ENCODE data around the gene RTBDN. TPM values are rescaled to one million over a fixed set of nuclear protein-coding genes. Genes with fewer than 3 reads are reported as not detected.

Gene RTBDN
- total and polyA plus RNA-seq, 2 donors from 2014 or later, result not detected

DNA sequence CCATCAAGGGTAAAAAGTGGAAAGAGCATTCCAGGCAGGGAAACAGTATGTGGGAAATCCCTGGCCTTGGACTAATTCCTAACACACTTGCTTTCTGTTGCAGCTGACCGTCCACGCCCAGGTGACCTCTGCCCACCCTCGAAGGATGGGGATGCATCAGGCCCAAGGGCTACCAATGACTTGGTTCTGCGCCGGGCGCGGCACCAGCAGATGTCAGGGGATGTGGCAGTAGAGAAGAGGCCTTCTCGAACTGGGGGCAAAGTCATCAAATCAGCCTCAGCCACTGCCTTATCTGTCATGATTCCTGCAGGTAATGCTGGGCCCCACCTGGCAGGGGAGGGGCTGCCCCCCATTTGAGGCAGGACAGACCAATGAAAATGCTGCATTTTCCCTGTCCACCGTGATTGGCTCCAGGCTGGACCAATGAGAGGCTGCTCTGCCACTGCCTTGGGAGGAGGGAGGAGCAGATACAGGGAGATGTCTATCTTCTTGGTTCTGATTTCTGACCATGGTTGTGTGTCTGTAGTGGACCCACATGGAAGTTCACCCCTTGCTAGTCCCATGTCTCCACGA, 34.2 kb upstream of the RTBDN start:
- intact Hi-C loops (cut with DNase I), result no loop called here

DNA sequence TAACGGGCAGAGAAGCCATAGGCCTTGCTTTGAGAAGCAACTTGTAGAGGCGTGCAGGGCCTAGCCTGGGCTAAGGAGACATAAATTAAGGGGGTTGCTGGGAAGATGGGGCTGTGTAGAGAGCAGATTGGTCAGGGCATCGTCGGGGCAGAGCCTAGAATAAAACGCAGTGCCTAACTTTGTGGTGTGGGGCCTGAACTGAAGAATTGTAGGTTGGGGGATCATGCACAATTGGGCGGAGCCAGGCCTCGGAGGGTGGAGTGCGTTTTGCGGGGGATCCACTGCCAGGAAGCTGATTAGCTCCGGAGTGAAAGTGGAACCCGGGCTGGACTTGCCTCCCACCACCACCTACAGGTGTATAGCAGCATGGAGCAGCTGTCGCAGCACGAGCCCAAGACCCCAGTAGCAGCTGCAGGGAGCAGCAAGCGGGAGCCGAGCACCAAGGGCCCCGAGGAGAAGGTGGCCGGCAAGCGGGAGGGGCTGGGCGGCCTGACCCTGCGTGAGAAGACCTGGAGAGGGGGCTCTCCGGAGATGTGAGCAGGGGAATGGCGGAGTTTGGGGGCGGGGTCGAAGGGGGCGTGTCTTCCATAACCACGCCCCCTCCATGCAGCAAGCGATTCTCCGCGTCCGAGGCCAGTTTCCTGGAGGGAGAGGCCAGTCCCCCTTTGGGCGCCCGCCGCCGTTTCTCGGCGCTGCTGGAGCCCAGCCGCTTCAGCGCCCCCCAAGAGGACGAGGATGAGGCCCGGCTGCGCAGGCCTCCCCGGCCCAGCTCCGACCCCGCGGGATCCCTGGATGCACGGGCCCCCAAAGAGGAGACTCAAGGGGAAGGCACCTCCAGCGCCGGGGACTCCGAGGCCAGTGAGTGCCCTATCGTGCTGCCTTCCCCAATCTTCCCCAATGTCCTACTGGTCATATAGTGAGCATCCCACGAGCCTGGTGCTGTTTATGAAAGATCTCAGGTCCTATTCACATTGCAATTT, 33.0 kb upstream of the RTBDN start:
- no peaks in the 10 kb centered on the region for H3K27me3 ChIP-seq (ENCODE audit: control insufficient read depth, insufficient read depth, low read length)
- TF ChIP-seq, protein P1, sequence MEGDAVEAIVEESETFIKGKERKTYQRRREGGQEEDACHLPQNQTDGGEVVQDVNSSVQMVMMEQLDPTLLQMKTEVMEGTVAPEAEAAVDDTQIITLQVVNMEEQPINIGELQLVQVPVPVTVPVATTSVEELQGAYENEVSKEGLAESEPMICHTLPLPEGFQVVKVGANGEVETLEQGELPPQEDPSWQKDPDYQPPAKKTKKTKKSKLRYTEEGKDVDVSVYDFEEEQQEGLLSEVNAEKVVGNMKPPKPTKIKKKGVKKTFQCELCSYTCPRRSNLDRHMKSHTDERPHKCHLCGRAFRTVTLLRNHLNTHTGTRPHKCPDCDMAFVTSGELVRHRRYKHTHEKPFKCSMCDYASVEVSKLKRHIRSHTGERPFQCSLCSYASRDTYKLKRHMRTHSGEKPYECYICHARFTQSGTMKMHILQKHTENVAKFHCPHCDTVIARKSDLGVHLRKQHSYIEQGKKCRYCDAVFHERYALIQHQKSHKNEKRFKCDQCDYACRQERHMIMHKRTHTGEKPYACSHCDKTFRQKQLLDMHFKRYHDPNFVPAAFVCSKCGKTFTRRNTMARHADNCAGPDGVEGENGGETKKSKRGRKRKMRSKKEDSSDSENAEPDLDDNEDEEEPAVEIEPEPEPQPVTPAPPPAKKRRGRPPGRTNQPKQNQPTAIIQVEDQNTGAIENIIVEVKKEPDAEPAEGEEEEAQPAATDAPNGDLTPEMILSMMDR (IDR thresholded peaks at IDR 0.05; ENCODE audit: borderline replicate concordance, extremely low read depth, insufficient read depth), result no peak
- H3K36me3 ChIP-seq (ENCODE audit: control insufficient read depth in 2 of 3, insufficient read depth in 3 of 3, low read length in 3 of 3), result no peaks in the 10 kb centered on the region
- H3K9ac ChIP-seq (ENCODE audit: low read length in 3 of 3), result no peak overlapping the region
- intact Hi-C loops (cut with DNase I), result no loop called here
- peaks cover 0 to 4% (median 0%) of the 10 kb centered on the region in 3 donors for H3K4me1 ChIP-seq (ENCODE audit: control insufficient read depth in 2 of 3, insufficient read depth in 2 of 3, low read depth in 1 of 3, low read length in 3 of 3)
- peak overlapping the region; percentile 44 to 53 (median 48) for H3K4me3 ChIP-seq (ENCODE audit: low read length in 3 of 3)
- FAIRE-seq (no peak), DNase-seq (peak; percentile 81 to 93 (median 92))
- no peak overlapping the region for H3K27ac ChIP-seq (ENCODE audit: low read depth in 2 of 2, low read length in 2 of 2)
- no peaks in the 10 kb centered on the region for H3K9me3 ChIP-seq (ENCODE audit: control insufficient read depth in 2 of 3, insufficient read depth in 1 of 3, low read length in 3 of 3)

More for the DNA sequence above, 34.2 kb upstream of the RTBDN start:
- DNase-seq, result no peak
- Histone ChIP-seq H3K4me1 (ENCODE audit: control insufficient read depth in 2 of 3, insufficient read depth in 2 of 3, low read depth in 1 of 3, low read length in 3 of 3) (peaks cover 0 to 4% (median 0%) of the 10 kb centered on the region in 3 donors), H3K4me3 (ENCODE audit: low read length in 3 of 3) (no peak overlapping the region), H3K9me3 (ENCODE audit: control insufficient read depth in 2 of 3, insufficient read depth in 1 of 3, low read length in 3 of 3) (no peaks in the 10 kb centered on the region), H3K36me3 (ENCODE audit: control insufficient read depth in 2 of 3, insufficient read depth in 3 of 3, low read length in 3 of 3) (no peaks in the 10 kb centered on the region), H3K9ac (ENCODE audit: low read length in 3 of 3) (no peak overlapping the region), H3K27me3 (ENCODE audit: control insufficient read depth, insufficient read depth, low read length) (no peaks in the 10 kb centered on the region), H3K27ac (ENCODE audit: low read depth in 2 of 2, low read length in 2 of 2) (no peak overlapping the region)
- FAIRE-seq, result no peak
- TF ChIP-seq, protein P1 (IDR thresholded peaks at IDR 0.05; ENCODE audit: borderline replicate concordance, extremely low read depth, insufficient read depth), result no peak

DNA sequence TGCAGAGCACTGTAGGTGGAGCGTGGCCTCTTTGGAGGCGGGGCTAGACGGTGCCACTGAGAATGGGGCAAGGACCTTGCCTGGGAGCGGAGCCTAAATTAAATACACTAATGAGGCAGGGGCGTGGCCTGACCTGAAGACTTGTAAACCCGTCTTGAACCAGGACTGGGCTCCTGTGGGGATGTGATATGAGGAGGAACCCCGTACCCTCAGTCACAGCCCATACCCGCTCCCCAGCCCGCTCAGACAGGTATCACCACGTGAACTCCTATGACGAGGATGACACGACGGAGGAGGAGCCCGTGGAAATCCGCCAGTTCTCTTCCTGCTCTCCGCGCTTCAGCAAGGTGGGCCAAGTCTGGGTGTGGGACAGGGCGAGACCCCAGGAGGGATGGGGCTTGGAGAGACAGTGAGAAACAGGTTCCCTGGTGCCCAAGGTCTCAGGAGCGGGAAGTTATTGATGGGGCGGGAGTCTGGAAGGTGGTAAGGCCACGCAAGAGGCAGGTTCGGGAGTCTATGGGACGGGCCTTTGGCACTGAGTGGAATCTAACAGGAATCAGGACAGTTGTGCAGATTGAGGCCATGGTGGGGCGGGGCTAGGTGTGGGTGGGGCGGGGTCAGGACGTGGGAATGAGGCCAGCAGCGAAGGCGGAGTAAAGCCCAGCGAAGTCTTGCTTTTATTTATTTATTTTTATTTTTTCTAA, 32.2 kb upstream of the RTBDN start:
- Histone ChIP-seq H3K27ac (ENCODE audit: low read depth in 2 of 2, low read length in 2 of 2) (no peak overlapping the region), H3K4me1 (ENCODE audit: control insufficient read depth in 2 of 3, insufficient read depth in 2 of 3, low read depth in 1 of 3, low read length in 3 of 3) (peaks cover 0 to 4% (median 0%) of the 10 kb centered on the region in 3 donors), H3K4me3 (ENCODE audit: low read length in 3 of 3) (no peak overlapping the region), H3K9me3 (ENCODE audit: control insufficient read depth in 2 of 3, insufficient read depth in 1 of 3, low read length in 3 of 3) (no peaks in the 10 kb centered on the region), H3K36me3 (ENCODE audit: control insufficient read depth in 2 of 3, insufficient read depth in 3 of 3, low read length in 3 of 3) (no peaks in the 10 kb centered on the region), H3K9ac (ENCODE audit: low read length in 3 of 3) (no peak overlapping the region), H3K27me3 (ENCODE audit: control insufficient read depth, insufficient read depth, low read length) (no peaks in the 10 kb centered on the region)
- TF ChIP-seq, protein P1 (IDR thresholded peaks at IDR 0.05; ENCODE audit: borderline replicate concordance, extremely low read depth, insufficient read depth), result no peak
- intact Hi-C loops (cut with DNase I), result no loop called here
- FAIRE-seq (no peak), DNase-seq (peak in 1 of 5 donors; percentile 64)

All from kidney (tissue), 14 donors.